MM.1S (cell line): Measurements from ENCODE around the gene PDK4.

Source experiments
- DNase-seq: peaks from one replicate; pipeline ENCODE4 v3.0.0-alpha.2; 2015
- H2AFZ ChIP-seq: fragments of 300-600 bp; sonication (generic); 2 replicates; pipeline ENCODE4 v1.6.0; 2016; ENCODE audit warnings: antibody characterized with exemption, low read length
- H3F3A ChIP-seq: fragments of 300-600 bp; sonication (generic); 2 replicates; pipeline ENCODE4 v1.6.1; 2016; ENCODE audit warnings: mild to moderate bottlenecking, antibody characterized with exemption, low read length, moderate library complexity, mixed read lengths; ENCODE audit not compliant: insufficient read depth
- H3K27ac ChIP-seq: fragments of 300-600 bp; sonication (generic); 2 replicates; pipeline ENCODE4 v1.5.1; 2016; ENCODE audit warnings: mild to moderate bottlenecking, low read length
- H3K27me3 ChIP-seq: fragments of 300-600 bp; sonication (generic); replicated peaks from 2 replicates; pipeline ENCODE4 v1.6.0; 2016; ENCODE audit warnings: low read length; ENCODE audit not compliant: insufficient read depth
- H3K36me3 ChIP-seq: fragments of 300-600 bp; sonication (generic); replicated peaks from 2 replicates; pipeline ENCODE4 v1.6.1; 2016; ENCODE audit warnings: mild to moderate bottlenecking, low read length, mixed read lengths; ENCODE audit not compliant: insufficient read depth
- H3K4me1 ChIP-seq: fragments of 300-600 bp; sonication (generic); 2 replicates; pipeline ENCODE4 v1.6.1; 2016; ENCODE audit warnings: low read length, mixed read lengths
- H3K4me2 ChIP-seq: fragments of 300-600 bp; sonication (generic); 2 replicates; pipeline ENCODE4 v1.6.0; 2016; ENCODE audit warnings: low read depth, low read length
- H3K4me3 ChIP-seq: fragments of 300-600 bp; sonication (generic); 2 replicates; pipeline ENCODE4 v1.5.1; 2016; ENCODE audit warnings: low read length, mixed read lengths
- H3K79me2 ChIP-seq: fragments of 300-600 bp; sonication (generic); 2 replicates; pipeline ENCODE4 v1.6.1; 2016; ENCODE audit warnings: mixed run types, low read length, mixed read lengths
- H3K9ac ChIP-seq: fragments of 300-600 bp; sonication (generic); 2 replicates; pipeline ENCODE4 v1.6.1; 2016; ENCODE audit warnings: low read length, mixed read lengths
- H3K9me2 ChIP-seq: fragments of 300-600 bp; sonication (generic); replicated peaks from 2 replicates; pipeline ENCODE4 v1.6.1; 2016; ENCODE audit warnings: mild to moderate bottlenecking, low read length, mixed read lengths; ENCODE audit not compliant: insufficient read depth
- H3K9me3 ChIP-seq: fragments of 300-600 bp; sonication (generic); replicated peaks from 2 replicates; pipeline ENCODE4 v1.6.1; 2016; ENCODE audit warnings: mild to moderate bottlenecking, low read length, mixed read lengths; ENCODE audit not compliant: insufficient read depth
- H4K20me1 ChIP-seq: fragments of 300-600 bp; sonication (generic); 2 replicates; pipeline ENCODE4 v1.6.1; 2016; ENCODE audit warnings: mild to moderate bottlenecking, low read length, moderate library complexity, mixed read lengths; ENCODE audit not compliant: insufficient read depth
- EZH2 ChIP-seq: fragments of 300-600 bp; sonication (generic); optimal IDR thresholded peaks from 2 replicates; pipeline ENCODE3; 2017; ENCODE audit warnings: low read depth, mild to moderate bottlenecking, antibody characterized with exemption, low read length, mixed read lengths
- EZH2phosphoT487 ChIP-seq: fragments of 300-600 bp; sonication (generic); IDR thresholded peaks from 2 replicates; pipeline ENCODE4 v1.6.1; 2018; ENCODE audit warnings: antibody characterized with exemption, low read length
- TF ChIP-seq, protein P1 (sequence below): fragments of 300-600 bp; sonication (generic); IDR thresholded peaks from 2 replicates; pipeline ENCODE4 v1.5.1; 2016; ENCODE audit warnings: antibody characterized with exemption, low read length, mixed read lengths

PDK4 gene

DNA sequence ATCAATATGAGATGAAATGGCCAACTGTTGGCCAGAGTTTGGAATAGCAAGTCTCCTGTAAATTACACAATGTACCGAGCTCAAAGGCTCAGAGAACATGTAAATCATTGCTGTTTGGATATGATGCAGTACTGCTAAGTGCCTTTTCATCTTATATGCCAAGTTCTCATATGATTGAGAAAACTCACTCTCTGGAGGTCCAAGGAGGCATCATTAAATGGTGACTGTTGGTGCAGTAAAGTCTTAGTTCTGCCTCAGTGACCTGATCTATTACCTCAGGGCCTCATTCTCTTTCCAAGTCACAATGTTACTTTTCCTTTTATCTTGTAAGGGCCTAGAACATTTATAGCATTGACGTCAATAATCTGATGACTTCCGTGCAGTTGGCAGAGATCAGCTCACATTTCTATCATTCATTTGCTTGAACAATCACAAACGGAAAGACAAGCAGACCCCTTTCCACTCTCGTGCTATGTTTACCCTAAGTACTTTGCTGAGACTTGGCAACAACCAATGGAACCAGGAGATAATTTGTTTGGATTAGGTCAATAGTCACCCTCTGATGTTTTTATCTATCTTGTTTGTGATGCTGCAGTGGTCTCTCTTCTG, 32.6 kb upstream of the PDK4 start:
- H2AFZ ChIP-seq: no peak overlapping the region
- no peak overlapping the region for H3K4me3 ChIP-seq
- DNase-seq: no peak
- no peaks in the 10 kb centered on the region for H3K9me3 ChIP-seq
- no peaks in the 10 kb centered on the region for H3K79me2 ChIP-seq
- H3K27ac ChIP-seq: no peak overlapping the region
- H4K20me1 ChIP-seq: no peaks in the 10 kb centered on the region
- H3K36me3 ChIP-seq: no peaks in the 10 kb centered on the region
- no peak overlapping the region for H3K4me2 ChIP-seq
- TF ChIP-seq EZH2phosphoT487 (no peak), EZH2 (no peak)
- TF ChIP-seq, protein P1, sequence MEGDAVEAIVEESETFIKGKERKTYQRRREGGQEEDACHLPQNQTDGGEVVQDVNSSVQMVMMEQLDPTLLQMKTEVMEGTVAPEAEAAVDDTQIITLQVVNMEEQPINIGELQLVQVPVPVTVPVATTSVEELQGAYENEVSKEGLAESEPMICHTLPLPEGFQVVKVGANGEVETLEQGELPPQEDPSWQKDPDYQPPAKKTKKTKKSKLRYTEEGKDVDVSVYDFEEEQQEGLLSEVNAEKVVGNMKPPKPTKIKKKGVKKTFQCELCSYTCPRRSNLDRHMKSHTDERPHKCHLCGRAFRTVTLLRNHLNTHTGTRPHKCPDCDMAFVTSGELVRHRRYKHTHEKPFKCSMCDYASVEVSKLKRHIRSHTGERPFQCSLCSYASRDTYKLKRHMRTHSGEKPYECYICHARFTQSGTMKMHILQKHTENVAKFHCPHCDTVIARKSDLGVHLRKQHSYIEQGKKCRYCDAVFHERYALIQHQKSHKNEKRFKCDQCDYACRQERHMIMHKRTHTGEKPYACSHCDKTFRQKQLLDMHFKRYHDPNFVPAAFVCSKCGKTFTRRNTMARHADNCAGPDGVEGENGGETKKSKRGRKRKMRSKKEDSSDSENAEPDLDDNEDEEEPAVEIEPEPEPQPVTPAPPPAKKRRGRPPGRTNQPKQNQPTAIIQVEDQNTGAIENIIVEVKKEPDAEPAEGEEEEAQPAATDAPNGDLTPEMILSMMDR: no peak
- no peaks in the 10 kb centered on the region for H3F3A ChIP-seq
- H3K9me2 ChIP-seq: no peaks in the 10 kb centered on the region
- H3K9ac ChIP-seq: no peak overlapping the region
- no peaks in the 10 kb centered on the region for H3K4me1 ChIP-seq
- no peaks in the 10 kb centered on the region for H3K27me3 ChIP-seq

DNA sequence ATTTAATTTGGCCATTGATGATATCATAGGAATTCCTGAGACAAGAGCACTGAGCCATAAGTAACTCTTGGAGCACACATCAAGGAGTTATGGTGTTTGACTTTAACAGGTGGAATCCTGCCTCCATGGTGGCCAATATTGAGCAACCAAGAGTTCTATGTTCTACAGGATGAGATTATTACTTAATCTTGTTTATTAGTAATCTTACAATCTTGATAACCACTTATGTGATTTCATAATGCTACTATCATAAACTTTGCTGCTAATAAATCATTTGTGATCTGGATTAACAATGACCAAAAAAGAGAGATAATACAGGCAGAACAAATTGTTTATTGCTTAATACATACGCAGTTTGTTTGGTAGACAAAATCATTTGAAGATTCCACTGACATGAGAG, 27.5 kb upstream of the PDK4 start:
- H3K27ac ChIP-seq: no peak overlapping the region

DNA sequence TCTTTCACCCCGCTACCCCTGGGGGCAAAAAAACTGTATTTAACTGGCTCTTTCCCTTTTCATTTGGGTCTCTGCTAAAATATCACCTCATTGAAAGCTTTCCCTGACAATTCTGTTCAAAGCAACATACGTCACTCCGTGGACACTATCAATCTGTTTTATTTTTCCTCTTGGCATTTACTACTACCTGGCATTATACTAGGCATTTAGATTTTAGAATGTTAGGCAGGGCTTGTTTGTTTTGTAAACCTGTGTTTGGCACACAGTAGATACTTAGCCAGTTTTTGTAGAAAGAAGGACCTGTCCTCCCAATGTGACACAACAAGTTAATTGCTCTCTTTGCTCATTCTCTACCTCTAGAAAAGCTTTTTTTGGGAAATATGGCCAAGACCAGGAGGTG, 26.5 kb upstream of the PDK4 start:
- Histone ChIP-seq H3K27me3 (no peaks in the 10 kb centered on the region), H3K27ac (no peak overlapping the region), H3K9me2 (no peaks in the 10 kb centered on the region), H3K9me3 (no peaks in the 10 kb centered on the region), H3K4me3 (no peak overlapping the region), H3K4me1 (no peaks in the 10 kb centered on the region), H3F3A (no peaks in the 10 kb centered on the region), H3K4me2 (no peak overlapping the region), H3K36me3 (no peaks in the 10 kb centered on the region), H4K20me1 (no peaks in the 10 kb centered on the region), H3K9ac (no peak overlapping the region), H3K79me2 (no peaks in the 10 kb centered on the region), H2AFZ (no peak overlapping the region)
- TF ChIP-seq EZH2: no peak
- no peak for TF ChIP-seq EZH2phosphoT487
- TF ChIP-seq, protein P1: no peak
- no peak for DNase-seq

More for the DNA sequence above, 27.5 kb upstream of the PDK4 start:
- Histone ChIP-seq H2AFZ (no peak overlapping the region), H3F3A (no peaks in the 10 kb centered on the region), H3K4me2 (no peak overlapping the region), H4K20me1 (no peaks in the 10 kb centered on the region), H3K9me3 (no peaks in the 10 kb centered on the region), H3K36me3 (no peaks in the 10 kb centered on the region), H3K79me2 (no peaks in the 10 kb centered on the region), H3K4me1 (no peaks in the 10 kb centered on the region), H3K9ac (no peak overlapping the region), H3K27me3 (no peaks in the 10 kb centered on the region), H3K9me2 (no peaks in the 10 kb centered on the region), H3K4me3 (no peak overlapping the region)
- TF ChIP-seq, protein P1: no peak
- TF ChIP-seq EZH2phosphoT487 (no peak), EZH2 (no peak)
- no peak for DNase-seq
